CD4-positive, alpha-beta T cell treated with Interleukin-4 for 4 hours (primary cell): ENCODE data around the gene AMELX.

ENCODE experiments used
- DNase-seq: peaks from one replicate; pipeline ENCODE4 v3.0.0-alpha.2; 2020

Gene AMELX

GRCh38 chrX:11293113-11293512, at the start of gene AMELX:
TSS of gene AMELX (plus strand) at chrX:11293413. CDS start at chrX:11294789, 1,376 bp downstream.
- no peak for DNase-seq

- DNase-seq: no peak
Observed at GRCh38 chrX:11244636-11245035, 48.6 kb upstream of the AMELX start.

- DNase-seq: no peak
Observed at GRCh38 chrX:11254417-11255109, 38.6 kb upstream of the AMELX start.

- no peak for DNase-seq
Observed at GRCh38 chrX:11257290-11257689, 35.9 kb upstream of the AMELX start.

GRCh38 chrX:11257711-11258110, 35.5 kb upstream of the AMELX start:
- no peak for DNase-seq

- DNase-seq: no peak
Observed at GRCh38 chrX:11259437-11259836, 33.8 kb upstream of the AMELX start.

GRCh38 chrX:11261260-11261659, 32.0 kb upstream of the AMELX start:
- no peak for DNase-seq

- DNase-seq: no peak
Observed at GRCh38 chrX:11264925-11265324, 28.3 kb upstream of the AMELX start.

- no peak for DNase-seq
Observed at GRCh38 chrX:11265352-11265751, 27.9 kb upstream of the AMELX start.

GRCh38 chrX:11266573-11267003, 26.6 kb upstream of the AMELX start:
- DNase-seq: no peak

- no peak for DNase-seq
Observed at GRCh38 chrX:11267425-11267824, 25.8 kb upstream of the AMELX start.

GRCh38 chrX:11269006-11269405, 24.2 kb upstream of the AMELX start:
- DNase-seq: no peak

GRCh38 chrX:11269996-11270395, 23.2 kb upstream of the AMELX start:
- DNase-seq: no peak

GRCh38 chrX:11272290-11272689, 20.9 kb upstream of the AMELX start:
- DNase-seq: no peak

- no peak for DNase-seq
Observed at GRCh38 chrX:11272863-11273262, 20.4 kb upstream of the AMELX start.

- no peak for DNase-seq
Observed at GRCh38 chrX:11273544-11273943, 19.7 kb upstream of the AMELX start.

GRCh38 chrX:11282043-11282442, 11.2 kb upstream of the AMELX start:
- DNase-seq: no peak

GRCh38 chrX:11285651-11286050, 7.6 kb upstream of the AMELX start:
- DNase-seq: no peak

- no peak for DNase-seq
Observed at GRCh38 chrX:11287505-11287904, 5.7 kb upstream of the AMELX start.

GRCh38 chrX:11290416-11291102, 2.7 kb upstream of the AMELX start:
- DNase-seq: no peak

GRCh38 chrX:11296051-11296450, 2.8 kb downstream of the AMELX start:
- DNase-seq: no peak

GRCh38 chrX:11298600-11298999, 5.4 kb downstream of the AMELX start:
- no peak for DNase-seq

- DNase-seq: no peak
Observed at GRCh38 chrX:11304829-11305228, 11.6 kb downstream of the AMELX start.

- no peak for DNase-seq
Observed at GRCh38 chrX:11305641-11306040, 12.4 kb downstream of the AMELX start.

GRCh38 chrX:11309220-11309619, 16.0 kb downstream of the AMELX start:
- no peak for DNase-seq
